IPS DF 6.9 (cell line): Measurements from ENCODE around the gene GNAQ.
"Not testable (repeated sequence)": the region's sequence is repeated elsewhere in the genome, so short reads cannot be mapped to it uniquely, and the experiment has no call there.

ENCODE experiments used
- DNase-seq: peaks from one replicate; pipeline ENCODE4 v3.0.0-alpha.2; 2013; ENCODE audit warnings: low read depth, low spot score
- H3K27ac ChIP-seq: one replicate; pipeline ENCODE4 v1.5.1; 2013; ENCODE audit warnings: low read length, control low read depth
- H3K27me3 ChIP-seq: 2 replicates; pipeline ENCODE4 v1.6.1; 2013; ENCODE audit warnings: mild to moderate bottlenecking, low read length; ENCODE audit not compliant: control insufficient read depth, insufficient read depth
- H3K36me3 ChIP-seq: 2 replicates; pipeline ENCODE4 v1.6.1; 2013; ENCODE audit warnings: low read length; ENCODE audit not compliant: control insufficient read depth, insufficient read depth
- H3K4me1 ChIP-seq: 2 replicates; pipeline ENCODE4 v1.6.1; 2013; ENCODE audit warnings: low read length; ENCODE audit not compliant: control insufficient read depth, insufficient read depth
- H3K4me3 ChIP-seq: 2 replicates; pipeline ENCODE4 v1.5.1; 2013; ENCODE audit warnings: mild to moderate bottlenecking, low read length
- H3K9me3 ChIP-seq: 2 replicates; pipeline ENCODE4 v1.6.1; 2013; ENCODE audit warnings: low read length, inconsistent platforms; ENCODE audit not compliant: control insufficient read depth, insufficient read depth
- WGBS: extraction: QIAGEN DNeasy Blood & Tissue Kit; methylation state at CpG from one replicate; pipeline ENCODE4 v1.1.7; 2013; ENCODE audit warnings: mixed read lengths, missing lambda C conversion rate; ENCODE audit not compliant: insufficient read length, insufficient coverage; 5-methylcytosine and 5-hydroxymethylcytosine counted together

The GNAQ gene

DNA sequence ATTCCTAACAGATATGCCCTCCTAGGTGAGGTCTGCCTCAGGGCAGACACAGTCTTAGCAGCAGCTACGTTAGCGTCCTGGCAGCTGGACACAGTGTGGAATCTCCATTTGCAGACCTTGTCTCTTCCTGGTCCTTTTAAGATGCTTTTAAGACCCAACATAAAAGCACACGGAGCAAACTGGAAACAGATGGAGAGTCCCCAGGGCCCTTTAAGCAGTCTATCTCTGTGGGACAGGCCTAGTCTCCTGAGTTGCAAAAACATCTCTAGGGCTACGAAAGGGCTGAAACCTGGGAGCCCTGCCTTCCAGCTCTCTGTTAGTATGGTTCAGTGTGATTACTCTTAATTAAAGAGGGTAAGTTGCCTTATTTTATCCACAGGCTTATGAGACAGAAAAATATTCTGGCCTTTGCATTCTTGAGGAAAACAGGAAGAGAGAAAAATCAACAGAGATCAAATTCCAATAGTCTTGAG, 317.5 kb downstream of the GNAQ start:
- Histone ChIP-seq H3K4me1 (peaks cover 1% of the 10 kb centered on the region; the same call in 1 of the 2 replicates), H3K27ac (no peak overlapping the region), H3K9me3 (no peaks in the 10 kb centered on the region), H3K4me3 (no peak overlapping the region), H3K36me3 (no peaks in the 10 kb centered on the region), H3K27me3 (no peaks in the 10 kb centered on the region)
- no peak for DNase-seq
- no CpG with 5 or more reads among the region's 4 CpGs for WGBS

DNA sequence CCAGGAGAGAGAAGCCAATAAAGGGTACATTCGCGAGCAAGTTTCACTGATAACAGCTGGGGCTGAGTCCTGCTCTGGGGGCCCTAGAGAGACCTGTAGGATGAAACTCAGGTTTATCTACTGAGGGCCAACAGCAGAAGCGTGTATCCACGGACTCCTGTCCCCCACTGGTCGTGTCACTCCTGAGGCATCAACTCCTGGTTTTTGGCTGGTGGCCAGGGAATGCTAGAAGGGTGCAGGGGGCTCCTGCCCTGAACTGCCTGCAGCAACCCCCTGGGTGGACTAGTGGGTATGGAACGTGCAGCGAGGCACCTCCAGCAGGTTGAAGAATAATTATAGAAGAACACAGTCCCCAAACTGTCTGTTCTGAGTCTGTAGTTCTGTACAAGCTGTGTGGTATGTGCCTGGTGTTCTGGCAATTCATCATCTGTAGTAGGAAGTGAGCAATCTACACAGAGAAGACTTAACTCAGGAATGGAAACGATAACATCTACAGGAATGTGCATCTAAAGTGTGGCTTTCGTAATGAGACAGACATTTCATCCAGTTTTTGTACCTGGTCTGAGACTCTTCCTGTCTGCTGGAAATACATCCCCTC, 319.0 kb downstream of the GNAQ start:
- no CpG with 5 or more reads among the region's 9 CpGs for WGBS
- Histone ChIP-seq H3K36me3 (no peaks in the 10 kb centered on the region), H3K27me3 (no peaks in the 10 kb centered on the region), H3K9me3 (no peaks in the 10 kb centered on the region), H3K4me3 (no peak overlapping the region), H3K27ac (no peak overlapping the region), H3K4me1 (peaks cover 1% of the 10 kb centered on the region; the same call in 1 of the 2 replicates)
- no peak for DNase-seq

DNA sequence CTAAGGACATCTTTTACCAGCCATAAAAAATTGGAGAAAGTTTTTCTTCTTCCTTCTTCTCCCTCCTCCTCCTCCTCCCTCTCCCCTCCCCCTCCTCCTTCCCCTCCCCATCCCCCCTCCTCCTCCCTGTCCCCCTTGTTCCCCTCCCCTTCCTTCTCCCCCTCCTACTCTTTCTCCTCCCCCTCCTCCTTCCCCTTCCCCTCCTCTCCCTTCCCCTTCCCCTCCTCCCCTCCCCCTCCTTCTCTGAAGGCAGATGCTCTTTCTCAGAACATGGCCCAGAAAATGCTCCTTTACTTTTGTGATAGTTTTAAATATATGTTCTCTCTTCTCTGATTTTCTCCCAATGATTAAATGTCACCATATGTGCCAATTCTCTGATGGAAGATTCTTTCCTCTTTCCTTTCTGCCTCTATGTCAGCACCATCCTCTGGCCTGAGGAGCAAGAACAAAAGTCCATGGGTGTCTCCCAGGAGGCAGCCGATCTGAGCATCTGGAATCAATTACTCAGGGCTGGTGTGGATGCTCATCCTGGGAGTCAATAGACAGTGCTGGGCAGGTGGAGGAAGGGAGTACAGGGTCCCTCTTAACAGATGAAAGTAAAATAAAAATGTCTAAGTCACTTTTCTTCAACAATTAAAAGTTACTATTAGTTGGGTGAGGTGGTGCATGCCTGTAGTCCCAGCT, 320.5 kb downstream of the GNAQ start:
- H3K36me3 ChIP-seq, result no peaks in the 10 kb centered on the region
- peaks cover 1% of the 10 kb centered on the region; the same call in 1 of the 2 replicates for H3K4me1 ChIP-seq
- no peak overlapping the region for H3K27ac ChIP-seq
- no peak for DNase-seq
- H3K9me3 ChIP-seq, result no peaks in the 10 kb centered on the region
- H3K4me3 ChIP-seq, result no peak overlapping the region
- WGBS, result no CpG with 5 or more reads among the region's 1 CpG
- no peaks in the 10 kb centered on the region for H3K27me3 ChIP-seq

DNA sequence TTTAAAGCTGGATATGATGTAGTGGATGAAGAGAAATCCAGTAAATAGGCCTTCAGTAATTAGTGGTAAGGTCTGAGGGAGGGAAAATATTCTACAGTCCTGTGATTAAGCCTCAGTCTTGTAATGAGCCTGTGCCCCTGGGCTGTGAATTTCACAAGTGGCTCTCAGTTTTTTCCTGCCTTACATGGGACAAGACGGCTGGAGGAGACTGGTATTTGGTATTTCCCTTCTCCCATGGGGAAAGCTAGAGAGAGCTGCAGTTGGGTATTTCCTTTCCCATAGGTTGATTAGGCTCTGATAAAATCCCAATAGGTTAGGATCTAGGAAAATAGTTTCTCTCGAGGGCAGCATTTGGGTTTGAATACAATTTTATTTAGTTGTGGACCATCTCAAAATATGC, 321.3 kb downstream of the GNAQ start:
- Histone ChIP-seq H3K27me3 (no peaks in the 10 kb centered on the region), H3K36me3 (no peaks in the 10 kb centered on the region), H3K27ac (no peak overlapping the region), H3K9me3 (no peaks in the 10 kb centered on the region), H3K4me1 (peaks cover 1% of the 10 kb centered on the region; the same call in 1 of the 2 replicates), H3K4me3 (no peak overlapping the region)
- WGBS, result no CpG with 5 or more reads among the region's 2 CpGs
- DNase-seq, result no peak

DNA sequence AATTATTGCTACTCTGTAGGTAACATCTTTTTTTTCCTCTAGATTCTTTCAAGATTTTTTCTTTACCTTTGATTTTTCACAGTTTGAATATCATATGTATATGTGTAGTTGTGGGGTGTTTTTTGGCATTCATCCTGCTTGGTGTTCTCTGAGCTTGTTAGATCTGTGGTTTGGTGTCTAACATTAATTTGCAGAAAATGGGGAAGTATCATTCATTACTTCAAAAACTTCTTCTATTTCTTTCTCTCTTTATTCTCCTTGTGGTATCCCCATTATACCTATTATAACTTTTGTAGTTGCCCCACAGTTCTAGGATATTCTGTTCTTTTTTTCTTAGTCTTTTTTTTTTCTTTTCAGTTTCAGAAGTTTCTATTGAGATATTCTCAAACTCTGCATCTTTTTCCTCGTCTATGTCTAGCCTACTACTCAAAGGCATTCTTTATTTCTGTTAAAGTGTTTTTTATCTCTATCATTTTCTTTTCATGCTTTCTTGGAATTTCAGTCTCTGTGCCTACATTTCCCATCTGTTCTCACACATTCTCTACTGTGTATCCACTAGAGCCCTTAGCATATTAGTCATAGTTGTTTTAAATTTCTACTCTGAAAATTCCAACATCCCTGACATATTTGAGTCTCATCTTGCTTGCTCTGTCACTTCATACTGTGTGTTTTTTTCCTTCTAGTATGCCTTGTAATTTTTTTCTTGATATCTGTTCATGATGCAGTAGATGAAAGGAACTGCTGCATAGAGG, 323.4 kb downstream of the GNAQ start:
- Histone ChIP-seq H3K27me3 (no peaks in the 10 kb centered on the region), H3K4me3 (no peak overlapping the region), H3K36me3 (no peaks in the 10 kb centered on the region), H3K4me1 (no peaks in the 10 kb centered on the region), H3K9me3 (no peaks in the 10 kb centered on the region), H3K27ac (no peak overlapping the region)
- WGBS, result no CpG with 5 or more reads among the region's 1 CpG
- DNase-seq, result no peak

DNA sequence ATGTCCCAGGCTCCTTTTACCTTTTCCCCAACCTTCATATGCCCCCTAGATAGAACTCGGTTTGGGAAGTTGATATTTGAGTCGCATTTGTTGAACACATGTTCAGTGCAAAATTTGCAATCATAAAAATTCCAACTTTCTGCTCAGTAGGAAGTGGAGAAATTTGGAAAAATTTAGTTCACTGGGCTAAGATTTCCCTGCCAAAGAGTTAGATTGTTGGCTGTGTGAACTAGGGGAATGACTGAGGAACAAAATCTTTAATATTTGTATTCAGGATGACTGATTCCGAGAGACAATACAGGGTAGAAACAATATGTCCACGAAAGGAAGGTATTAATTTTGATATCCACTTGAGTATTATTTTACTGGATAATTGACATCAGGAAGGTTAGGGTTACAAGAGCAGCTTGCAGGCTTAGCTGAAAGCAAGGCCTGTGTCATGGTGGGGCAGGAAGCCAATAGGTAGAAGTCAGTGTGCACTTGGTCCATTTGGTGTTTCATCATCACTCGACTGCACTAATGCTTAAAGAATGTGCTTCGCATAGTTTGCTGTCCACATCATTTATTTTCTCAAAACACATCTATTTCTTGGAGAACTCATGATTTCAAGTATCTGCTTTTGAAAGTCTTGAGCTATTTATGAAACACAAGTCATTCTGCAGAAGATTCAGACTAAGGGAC, 324.1 kb downstream of the GNAQ start:
- DNase-seq, result no peak
- H3K9me3 ChIP-seq, result no peaks in the 10 kb centered on the region
- H3K4me1 ChIP-seq, result no peaks in the 10 kb centered on the region
- no CpG with 5 or more reads among the region's 6 CpGs for WGBS
- H3K4me3 ChIP-seq, result no peak overlapping the region
- H3K36me3 ChIP-seq, result no peaks in the 10 kb centered on the region
- no peak overlapping the region for H3K27ac ChIP-seq
- H3K27me3 ChIP-seq, result no peaks in the 10 kb centered on the region

DNA sequence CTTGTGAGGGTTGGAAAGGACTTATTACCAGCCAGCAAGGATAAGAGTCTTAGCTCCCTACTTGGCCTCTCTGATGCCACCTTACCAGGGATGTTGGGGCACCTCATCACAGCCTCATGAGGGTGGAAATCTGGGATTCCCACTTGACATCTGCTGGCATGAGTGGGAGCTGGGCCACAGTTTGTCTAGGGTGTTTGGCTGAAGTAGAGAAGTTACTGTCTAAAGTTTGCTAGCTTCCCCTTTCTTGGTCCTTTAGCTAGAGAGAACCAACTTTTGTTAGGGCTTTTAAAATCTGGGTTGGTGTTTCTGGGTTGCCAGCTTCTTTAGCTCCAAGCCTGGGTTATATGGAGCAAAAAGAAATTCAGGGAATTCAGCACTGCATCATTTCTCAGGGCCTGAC, 326.0 kb downstream of the GNAQ start:
- no peaks in the 10 kb centered on the region for H3K4me1 ChIP-seq
- H3K4me3 ChIP-seq, result no peak overlapping the region
- H3K36me3 ChIP-seq, result no peaks in the 10 kb centered on the region
- no peaks in the 10 kb centered on the region for H3K9me3 ChIP-seq
- no peak overlapping the region for H3K27ac ChIP-seq
- DNase-seq, result no peak
- H3K27me3 ChIP-seq, result no peaks in the 10 kb centered on the region

DNA sequence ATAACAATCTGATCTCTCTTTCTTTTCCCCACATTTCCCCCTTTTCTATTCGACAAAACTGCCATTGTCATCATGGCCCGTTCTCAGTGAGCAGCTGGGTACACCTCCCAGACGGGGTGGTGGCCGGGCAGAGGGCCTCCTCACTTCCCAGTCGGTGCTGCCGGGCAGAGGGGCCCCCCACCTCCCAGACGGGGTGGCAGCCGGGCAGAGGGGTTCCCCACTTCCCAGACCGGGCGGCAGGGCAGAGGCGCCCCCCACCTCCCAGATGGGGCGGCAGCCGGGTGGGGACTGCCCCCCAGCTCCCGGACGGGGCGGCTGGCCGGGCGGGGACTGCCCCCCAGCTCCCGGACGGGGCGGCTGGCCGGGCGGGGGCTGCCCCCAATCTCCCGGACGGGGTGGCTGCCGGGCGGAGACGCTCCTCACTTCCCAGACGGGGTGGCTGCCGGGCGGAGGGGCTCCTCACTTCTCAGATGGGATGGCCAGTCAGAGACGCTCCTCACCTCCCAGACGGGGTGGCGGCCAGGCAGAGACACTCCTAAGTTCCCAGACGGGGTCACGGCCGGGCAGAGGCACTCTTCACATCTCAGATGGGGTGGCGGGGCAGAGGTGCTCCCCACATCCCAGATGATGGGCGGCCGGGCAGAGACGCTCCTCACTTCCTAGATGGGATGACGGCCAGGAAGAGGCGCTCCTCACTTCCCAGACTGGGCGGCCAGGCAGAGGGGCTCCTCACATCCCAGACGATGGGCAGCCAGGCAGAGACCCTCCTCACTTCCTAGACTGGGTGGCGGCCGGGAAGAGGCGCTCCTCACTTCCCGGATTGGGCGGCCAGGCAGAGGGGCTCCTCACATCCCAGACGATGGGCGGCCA, 328.9 kb downstream of the GNAQ start:
- DNase-seq, result not testable (repeated sequence)
- no CpG with 5 or more reads among the region's 52 CpGs for WGBS

DNA sequence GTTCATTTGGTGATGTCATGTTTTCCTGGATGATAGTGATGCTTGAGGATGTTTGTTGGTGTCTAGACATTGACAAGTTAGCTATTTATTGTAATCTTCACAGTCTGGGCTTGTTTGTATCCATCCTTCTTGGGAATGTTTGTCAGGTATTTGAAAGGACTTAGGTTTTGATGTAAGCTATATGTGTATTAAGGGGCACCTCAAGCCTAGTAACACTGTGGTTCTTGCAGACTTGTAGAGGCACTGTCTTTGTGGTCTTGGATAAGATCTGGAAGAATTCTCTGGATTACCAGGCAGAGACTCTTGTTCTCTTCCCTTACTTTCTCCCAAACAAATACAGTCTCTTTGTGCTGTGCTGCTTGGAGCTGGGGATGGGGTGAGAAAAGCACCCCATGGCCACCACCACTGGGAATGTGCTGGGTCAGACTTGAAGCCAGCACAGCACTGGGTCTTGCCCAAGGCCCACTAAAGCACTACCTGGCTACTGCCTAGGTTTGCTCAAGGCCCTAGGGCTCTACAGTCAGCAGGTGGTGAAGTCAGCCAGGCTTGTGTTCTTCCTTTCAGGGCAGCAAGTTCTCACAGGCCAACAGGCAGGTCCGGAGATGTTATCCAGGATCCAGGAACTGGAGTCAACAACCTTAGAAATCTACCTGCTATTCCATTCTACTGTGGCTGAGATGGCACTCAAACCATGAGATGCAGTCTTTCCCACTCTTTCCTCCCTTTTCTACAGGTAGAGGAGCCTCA, 334.2 kb downstream of the GNAQ start:
- Histone ChIP-seq H3K27ac (no peak overlapping the region), H3K4me3 (no peak overlapping the region), H3K36me3 (no peaks in the 10 kb centered on the region), H3K4me1 (no peaks in the 10 kb centered on the region), H3K9me3 (no peaks in the 10 kb centered on the region), H3K27me3 (no peaks in the 10 kb centered on the region)
- DNase-seq, result no peak
- WGBS, result no CpG with 5 or more reads among the region's 1 CpG

More for the DNA sequence above, 328.9 kb downstream of the GNAQ start:
- not testable (repeated sequence) for H3K27me3 ChIP-seq, H3K9me3 ChIP-seq, H3K36me3 ChIP-seq, H3K4me3 ChIP-seq, H3K4me1 ChIP-seq, H3K27ac ChIP-seq
